ENCODE results near the gene CRYGA.
A peak's percentile ranks its signal among the peaks of the same experiment; 100 is the strongest.
"Not testable (repeated sequence)": the region's sequence is repeated elsewhere in the genome, so short reads cannot be mapped to it uniquely, and the experiment has no call there.

The CRYGA gene

DNA sequence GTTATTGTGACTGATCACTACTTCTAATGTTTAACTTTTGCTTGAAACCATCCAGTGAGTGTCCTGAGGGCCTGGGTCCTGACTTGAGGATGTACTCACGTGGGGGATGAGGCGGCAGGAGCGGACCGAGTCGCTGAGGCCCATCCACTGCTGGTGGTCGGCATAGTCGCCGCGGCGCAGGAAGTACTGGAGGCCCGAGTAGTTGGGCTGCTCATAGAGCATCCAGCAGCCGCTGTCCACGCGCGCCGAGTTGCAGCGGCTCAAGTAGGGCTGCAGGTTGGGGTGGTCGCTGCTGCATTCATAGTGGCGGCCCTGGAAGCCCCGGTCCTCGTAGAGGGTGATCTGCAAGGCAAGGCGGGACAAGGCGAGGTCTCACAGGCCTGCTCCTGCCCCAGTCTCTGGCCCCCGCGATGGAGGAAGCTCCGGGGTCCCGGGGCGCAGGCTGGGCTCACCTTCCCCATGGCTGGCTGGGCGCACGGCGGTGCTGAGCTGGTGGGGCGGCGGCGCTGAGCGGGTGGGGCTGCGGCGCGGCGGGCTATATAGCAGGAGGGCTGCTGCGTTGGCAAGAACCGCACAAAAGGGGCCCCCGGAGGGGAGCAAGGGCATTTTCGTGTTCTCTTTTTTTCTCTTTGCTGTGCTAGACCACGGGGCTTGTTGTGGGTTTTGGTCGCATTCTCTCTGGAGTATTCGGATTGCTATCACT, 39.2 kb downstream of the CRYGA start, which contains the start of gene CRYGD:
Gene CRYGD (minus strand): TSS at position 512 of the 703 bp plus-strand sequence. CDS start 51 bp downstream, at position 461.
- peak; percentile 12 for DNase-seq

DNA sequence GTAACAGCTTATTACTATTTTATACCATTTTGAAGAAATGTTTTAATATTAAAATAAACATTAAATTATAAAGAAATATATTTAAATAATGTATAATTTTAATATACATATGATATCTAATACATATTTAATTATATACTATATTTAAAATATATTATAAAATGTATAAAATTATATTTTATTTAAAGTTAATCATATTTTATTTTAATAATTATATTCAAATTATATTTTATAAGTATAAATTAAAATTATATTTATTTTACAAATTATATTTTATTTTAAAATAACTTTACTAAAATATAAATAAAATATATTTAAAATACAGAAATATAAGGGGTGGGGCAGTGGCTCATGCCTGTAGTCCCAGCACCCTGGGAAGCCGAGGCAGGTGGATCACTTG, 41.1 kb downstream of the CRYGA start:
- DNase-seq: no peak

DNA sequence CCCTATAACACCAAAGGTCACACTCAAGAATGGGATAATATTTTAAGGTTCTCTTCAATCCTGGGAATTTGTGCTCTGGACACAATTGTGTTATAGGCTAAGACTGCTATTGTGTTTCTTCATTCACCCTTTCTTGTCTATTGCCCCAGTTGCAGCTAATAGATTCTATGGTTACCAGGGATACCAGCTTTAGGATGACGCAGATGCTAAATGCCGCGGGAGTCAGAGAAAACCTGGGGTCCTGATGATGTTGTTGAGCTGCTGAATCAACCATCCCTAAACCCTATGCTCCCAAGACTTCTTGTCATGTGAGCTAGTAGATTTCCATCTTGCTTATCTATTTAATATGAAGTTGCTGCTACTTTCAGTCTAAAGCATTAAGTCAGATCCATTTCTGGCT, 44.5 kb downstream of the CRYGA start:
- no peak for DNase-seq

DNA sequence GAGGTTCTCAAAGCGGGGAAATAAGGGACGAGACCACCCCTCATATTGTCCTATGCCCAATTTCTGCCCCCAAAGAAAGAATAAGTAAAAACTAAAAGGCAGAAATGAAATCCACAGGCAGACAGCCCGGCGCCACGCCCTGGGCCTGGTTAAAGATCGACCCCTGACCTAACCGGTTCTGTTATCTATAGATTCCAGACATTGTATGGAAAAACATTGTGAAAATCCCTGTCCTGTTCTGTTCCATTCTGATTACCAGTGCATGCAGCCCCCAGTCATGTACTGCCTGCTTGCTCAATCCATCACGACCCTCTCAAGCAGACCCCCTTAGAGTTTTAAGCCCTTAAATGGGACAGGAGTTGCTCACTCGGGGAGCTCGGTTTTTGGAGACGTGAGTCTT, 46.0 kb downstream of the CRYGA start:
- not testable (repeated sequence) for DNase-seq

DNA sequence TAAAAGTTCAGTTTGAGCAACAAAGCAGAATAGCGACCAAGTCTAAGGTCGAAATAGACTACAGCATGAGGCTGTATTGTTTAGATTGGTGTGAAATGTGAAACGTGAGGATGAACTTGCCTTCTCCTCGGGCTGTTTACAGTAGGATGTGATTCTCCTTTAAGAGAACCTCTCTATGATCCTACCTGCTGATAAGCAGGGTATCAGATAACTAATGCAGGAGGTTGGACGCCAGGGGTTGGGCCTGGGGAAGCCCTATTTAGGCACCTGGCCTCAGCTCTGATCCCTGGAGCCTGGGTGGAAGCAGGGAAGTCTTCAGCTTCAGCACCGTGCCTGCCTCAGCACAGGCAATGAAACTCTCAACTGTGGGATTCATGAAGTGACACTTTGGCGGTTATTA, 50.4 kb downstream of the CRYGA start:
- no peak for DNase-seq

DNA sequence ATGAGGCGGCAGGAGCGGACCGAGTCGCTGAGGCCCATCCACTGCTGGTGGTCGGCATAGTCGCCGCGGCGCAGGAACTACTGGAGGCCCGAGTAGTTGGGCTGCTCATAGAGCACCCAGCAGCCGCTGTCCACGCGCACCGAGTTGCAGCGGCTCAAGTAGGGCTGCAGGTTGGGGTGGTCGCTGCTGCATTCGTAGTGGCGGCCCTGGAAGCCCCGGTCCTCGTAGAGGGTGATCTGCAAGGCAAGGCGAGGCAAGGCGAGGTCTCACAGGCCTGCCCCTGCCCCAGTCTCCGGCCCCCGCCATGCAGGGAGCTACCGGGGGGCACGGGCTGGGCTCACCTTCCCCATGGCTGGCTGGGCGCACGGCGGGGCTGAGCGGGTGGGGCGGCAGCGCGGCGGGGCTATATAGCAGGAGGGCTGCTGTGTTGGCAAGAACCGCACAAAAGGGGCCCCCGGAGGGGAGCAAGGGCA, 51.1 kb downstream of the CRYGA start:
- not testable (repeated sequence) for DNase-seq
